Stimulated activated naive CD4-positive, alpha-beta T cell treated with Interleukin-2 at 50 U/mL for 16 hours (primary cell): ENCODE data around the gene HABP4.

Experiments used
- DNase-seq: peaks from one replicate; lab custom pipeline; 2025; lab: John Stamatoyannopoulos, UW

HABP4 gene, protein sequence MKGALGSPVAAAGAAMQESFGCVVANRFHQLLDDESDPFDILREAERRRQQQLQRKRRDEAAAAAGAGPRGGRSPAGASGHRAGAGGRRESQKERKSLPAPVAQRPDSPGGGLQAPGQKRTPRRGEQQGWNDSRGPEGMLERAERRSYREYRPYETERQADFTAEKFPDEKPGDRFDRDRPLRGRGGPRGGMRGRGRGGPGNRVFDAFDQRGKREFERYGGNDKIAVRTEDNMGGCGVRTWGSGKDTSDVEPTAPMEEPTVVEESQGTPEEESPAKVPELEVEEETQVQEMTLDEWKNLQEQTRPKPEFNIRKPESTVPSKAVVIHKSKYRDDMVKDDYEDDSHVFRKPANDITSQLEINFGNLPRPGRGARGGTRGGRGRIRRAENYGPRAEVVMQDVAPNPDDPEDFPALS

DNA sequence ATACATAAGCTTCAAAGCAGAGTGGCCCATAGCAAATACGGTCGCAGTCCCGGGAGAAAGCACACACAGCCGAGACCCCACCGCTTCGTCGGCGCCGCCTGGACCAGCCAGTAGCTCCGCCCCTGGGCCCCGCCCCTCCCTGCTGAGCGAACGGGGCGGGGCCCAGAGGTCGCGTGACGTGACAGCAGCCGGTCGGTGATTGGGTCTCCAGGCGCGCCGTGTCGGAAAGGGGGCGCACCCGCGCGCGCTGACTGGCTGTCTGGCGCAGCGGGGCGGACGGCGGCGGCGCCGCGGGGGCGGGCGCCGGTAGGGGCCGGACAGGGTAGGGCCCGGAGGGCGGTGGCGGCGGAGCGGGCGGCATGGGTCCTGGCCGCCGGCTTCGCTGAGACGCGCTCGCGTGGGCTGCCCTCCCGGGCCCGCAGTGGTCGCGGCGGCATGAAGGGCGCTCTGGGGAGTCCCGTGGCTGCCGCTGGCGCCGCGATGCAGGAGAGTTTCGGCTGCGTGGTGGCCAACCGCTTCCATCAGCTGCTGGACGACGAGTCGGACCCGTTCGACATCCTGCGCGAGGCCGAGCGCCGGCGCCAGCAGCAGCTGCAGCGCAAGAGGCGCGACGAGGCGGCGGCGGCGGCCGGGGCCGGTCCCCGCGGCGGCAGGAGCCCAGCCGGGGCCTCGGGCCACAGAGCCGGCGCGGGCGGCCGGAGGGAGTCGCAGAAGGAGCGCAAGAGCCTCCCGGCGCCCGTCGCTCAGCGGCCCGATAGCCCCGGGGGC is at the start of gene HABP4:
Gene HABP4, plus strand, starts transcription at position 325 of the 768 bp plus-strand sequence. Its CDS starts 111 bp downstream, at position 436.
- peak; percentile 94 for DNase-seq

DNA sequence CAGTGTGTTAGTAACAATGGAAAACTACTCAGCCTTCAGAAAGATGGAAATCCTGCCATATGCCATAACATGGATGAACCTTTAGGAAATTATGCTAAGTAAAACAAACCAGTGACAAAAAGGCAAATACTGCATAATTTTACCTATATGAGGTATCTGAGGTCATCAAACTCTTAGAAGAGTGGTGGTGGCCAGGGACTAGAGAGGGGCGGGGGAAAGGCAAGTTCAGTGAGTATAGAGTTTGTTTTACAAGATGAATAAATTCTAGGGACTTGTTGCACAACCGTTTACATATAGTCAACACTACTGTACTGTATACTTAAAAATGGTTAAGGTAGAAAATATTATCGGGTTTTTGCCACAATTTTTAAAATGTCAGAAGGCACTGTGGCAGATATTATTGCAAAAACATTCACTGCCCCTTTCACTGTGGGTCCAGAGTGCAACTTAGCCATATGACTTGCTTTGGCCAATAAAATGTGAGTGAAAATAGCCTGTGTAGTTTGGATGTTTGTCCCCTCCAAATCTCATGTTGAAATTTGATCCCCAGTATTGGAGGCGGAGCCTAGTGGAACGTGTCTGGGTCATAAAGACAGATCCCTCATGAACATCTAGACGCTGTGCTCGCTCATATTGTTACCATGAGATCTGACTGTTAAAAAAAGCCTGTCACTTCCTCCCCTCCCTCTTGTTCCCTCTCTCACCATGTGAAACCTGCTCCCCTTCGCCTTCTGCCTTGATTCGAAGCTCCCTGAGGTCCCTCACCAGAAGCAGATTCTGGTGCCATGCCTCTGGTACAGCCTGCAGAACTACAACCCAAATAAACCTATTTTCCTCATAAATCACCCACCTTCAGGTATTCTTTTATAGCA is 41.3 kb upstream of the HABP4 start:
- no peak for DNase-seq

DNA sequence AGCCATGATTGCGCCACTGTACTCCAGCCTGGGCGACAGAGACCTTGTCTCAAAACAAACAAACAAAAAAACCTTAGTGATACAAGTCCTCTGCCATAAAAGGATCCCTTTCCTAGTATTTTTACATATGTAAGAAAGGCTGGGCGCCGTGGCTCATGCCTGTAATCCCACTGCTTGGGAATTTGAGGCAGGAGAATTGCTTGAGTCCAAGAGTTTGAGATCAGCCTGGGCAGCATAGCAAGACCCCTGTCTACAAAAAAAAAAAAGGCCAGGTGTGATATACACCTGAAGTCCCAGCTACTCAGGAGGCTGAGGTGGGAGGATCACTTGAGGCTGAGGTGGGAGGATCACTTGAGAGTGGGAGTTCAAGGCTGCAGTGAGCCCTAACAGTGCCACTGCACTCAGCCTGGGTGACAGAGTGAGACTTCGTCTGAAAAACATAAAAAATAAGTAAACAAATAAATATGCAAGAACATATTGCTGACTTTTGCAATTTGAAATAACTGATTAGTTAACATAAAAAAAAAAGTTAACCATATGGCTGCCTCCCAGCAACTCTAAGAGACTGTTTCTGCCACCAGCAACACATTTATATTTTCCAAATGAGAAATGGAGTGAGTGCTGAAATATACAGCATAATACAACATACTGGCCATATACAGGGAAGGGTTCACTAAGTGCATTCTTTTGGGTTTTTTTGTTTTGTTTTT is 38.7 kb upstream of the HABP4 start:
- DNase-seq, result no peak

DNA sequence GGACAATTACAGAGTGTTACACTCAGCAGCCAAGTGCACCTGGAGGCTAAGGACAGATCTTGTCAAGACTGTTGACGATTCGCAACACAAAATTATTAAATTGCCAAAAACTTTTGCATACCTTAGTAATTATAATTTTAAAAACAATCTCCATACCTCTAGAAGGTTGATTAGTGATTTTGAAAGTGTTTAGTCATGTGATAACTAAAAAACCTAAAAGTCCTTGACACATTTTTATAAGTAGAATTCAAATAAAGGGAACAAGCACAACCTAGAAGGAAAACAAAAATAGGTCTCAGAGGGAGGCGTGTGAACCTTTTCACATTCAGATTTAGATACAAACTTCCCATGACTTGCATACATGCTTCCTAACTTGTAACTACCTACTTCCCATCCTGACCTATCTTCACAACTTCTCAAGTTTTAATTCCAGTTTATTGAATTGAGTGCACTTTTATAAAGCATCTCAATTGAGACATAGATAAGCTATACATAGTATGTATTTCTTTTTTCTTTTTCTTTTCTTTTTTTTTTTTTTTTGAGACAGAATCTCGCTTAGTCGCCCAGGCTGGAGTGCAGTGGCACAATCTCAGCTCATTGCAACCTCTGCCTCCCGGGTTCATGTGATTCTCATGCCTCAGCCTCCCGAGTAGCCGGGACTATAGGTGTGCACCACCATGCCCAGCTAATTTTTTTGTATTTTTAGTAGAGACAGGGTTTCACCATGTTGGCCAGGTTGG is 37.6 kb upstream of the HABP4 start:
- no peak for DNase-seq

DNA sequence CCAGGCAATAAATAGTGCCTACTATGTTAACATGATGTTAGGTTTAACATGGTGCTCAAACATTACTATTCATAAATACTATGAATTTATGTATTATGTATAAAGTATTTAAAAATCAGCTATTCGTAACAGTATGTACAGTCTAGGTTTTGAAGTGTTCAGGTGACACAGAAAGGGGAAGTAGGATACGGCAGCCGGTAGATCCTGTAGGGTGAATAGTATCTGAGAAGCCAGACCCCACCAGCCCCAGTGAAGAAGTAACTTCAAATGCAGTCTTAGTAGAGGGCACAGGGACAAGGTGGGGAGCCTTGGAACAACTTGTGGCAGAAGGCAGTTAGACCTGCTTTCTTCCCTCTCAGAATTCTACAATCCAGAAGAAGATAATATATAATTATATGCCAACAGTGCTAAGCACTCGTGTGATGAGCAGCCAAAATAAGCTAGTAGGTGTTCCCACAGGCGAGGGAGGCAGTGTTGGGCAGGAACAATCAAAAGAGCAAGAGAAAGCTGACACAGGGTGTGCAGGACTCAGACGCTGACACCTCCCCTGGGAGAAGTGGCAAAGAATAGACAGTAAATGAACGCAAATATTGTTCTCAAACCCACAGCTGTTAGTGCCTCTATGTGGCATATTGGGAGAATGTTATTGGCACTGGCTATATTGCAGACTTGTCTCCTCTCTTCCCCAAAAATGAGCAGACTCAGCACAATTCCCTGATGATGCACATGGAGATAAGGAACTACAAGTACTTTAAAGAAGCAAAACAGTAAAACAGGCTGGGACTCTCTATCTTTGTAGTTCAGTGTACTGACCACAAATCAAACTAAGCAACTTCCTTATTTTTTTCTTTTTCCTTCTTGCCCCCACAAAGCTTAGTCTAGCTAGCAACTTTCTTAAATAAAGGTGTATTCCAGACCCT is 36.4 kb upstream of the HABP4 start:
- no peak for DNase-seq

DNA sequence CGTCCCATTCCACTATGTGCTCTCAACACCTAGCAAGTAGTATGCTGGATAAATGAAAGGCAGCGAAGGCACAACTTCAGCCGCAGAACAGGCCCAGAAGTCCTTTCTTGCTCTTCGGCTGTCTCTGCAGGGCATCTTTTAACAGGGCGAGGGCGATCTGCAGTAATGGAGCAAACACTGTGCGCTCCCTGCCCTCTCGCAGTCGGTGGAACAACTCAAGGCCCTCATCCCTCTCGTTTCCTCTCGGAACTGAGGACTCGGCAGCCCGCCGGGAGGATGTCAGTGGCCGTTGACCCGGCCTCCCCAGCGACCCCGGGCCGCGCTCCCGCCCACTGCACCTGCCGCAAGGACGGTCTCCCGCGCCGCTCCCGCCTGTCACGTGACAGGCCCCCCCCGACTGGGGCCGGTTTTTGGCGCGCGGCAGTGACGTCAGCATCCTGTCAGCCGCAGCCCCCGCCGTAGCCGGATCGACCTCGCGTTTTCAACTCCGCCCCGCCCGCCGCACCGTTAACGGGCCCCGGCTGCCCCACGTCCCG is 32.9 kb upstream of the HABP4 start:
- DNase-seq, result peak; percentile 86

DNA sequence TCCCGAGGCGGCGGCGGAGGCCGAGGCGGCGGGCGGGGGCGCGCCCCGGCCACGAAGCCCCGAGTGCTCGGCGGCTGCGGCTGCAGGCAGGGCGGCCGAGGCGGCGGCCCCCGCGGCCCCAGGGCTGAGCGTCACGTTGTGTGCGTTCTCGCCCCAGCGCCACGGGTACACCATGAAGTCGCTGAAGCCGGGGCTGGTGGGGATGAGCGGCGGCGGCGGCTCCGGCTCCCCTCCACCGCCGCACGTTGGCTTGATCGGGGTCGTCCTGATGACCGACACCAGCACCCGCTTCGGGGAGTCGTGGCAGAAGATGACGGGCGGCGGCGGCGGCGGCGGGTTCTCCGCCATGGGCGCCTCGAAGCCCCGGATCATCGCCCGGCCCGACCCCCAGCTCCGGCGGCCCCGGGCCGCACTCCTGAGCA is 32.3 kb upstream of the HABP4 start:
- DNase-seq, result peak; percentile 52

DNA sequence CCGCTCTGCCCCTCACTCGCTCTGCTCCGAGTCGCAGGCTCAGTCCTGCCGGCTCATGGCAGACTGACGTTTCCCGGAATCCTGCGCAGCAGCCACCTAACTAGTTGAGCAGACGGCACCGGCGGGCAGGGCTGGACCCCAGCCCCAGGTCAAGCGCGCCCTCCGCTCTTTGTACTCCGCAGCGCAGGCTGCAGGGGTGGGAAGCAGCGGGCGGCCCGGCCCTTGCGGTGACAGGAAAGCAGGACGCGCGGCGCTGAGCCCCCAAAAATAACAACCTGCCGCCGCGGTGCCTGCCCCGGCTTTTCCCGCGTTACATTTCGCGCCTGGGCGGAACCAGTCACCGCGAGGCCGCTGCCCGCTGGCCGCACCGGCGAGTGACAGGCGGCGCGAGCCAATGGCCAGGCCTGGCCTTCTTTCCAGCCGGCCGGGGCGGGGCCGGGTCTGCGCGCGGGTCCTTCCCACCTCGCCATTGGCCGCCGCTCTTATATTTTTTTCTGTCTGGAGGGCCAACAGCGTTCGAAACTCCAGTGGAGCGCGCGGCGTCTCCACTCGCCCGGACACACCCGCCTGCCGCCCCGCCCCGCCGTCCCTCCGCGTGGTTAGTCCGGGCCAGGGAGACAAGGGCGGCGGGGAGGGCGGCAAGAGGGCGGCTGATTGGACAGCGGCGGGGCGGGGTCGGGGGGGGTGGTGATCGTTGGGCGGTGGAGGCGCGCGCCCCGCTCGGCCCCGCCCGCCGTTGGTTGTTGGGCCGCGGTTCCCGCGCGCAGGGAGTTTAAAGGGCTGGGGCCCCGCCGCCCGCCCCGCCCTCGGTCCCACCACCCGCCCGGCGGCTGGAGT is 31.7 kb upstream of the HABP4 start, which contains the start of gene ZNF367:
Gene ZNF367, minus strand, starts transcription at position 288 of the 837 bp plus-strand sequence. CDS start 338 bp downstream, outside the sequence.
- peak; percentile 95 for DNase-seq

DNA sequence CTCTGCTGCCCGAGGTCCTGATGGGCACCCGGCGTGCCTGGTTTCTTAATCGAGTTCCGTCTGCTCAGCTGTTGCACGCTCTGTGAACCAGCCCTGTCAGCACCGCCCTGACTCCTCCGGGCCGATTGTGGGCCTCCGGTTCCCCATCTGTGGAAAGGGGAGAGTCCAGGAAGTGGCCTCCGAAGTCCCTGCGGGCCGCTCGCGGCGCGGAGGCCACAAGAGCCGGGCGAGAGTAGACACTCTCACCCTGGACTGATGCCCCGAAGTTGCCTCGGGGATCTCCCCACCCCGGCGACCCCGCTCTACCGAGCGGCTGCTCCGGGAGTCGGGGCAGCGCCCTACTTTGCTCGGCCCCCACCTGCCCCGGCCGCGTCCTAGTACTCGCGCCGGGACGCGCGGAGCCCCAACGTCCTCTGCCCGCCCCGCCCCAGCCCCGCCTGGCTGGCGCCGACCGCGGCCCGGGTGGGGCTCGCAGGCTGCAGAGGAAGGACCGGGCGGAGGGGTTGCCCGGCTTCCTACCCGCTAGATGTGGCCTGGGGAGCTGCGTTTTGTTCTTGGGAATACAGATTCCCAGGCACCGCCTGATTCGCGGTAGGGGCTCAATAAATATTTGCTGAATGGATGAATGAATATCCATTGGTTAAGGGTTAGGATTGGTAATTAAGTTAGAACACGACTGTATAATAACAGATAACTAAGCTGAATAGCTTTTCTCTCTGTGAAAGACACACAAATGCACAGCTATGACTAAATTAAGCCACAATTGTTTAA is 30.9 kb upstream of the HABP4 start:
- peak; percentile 38 for DNase-seq

DNA sequence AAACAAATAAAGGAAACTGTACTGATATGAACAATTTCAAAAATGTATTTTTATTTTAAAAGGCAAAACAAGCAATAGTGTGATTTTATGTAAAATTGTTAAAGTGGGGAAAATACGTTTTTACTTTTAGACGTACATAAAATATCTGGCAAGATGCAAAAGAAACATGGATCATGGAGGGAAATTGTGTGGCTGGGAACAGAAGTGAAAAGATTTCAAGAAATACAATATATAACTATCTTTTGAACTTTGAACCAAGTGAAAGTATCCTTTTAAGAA is 30.3 kb upstream of the HABP4 start:
- DNase-seq, result no peak

DNA sequence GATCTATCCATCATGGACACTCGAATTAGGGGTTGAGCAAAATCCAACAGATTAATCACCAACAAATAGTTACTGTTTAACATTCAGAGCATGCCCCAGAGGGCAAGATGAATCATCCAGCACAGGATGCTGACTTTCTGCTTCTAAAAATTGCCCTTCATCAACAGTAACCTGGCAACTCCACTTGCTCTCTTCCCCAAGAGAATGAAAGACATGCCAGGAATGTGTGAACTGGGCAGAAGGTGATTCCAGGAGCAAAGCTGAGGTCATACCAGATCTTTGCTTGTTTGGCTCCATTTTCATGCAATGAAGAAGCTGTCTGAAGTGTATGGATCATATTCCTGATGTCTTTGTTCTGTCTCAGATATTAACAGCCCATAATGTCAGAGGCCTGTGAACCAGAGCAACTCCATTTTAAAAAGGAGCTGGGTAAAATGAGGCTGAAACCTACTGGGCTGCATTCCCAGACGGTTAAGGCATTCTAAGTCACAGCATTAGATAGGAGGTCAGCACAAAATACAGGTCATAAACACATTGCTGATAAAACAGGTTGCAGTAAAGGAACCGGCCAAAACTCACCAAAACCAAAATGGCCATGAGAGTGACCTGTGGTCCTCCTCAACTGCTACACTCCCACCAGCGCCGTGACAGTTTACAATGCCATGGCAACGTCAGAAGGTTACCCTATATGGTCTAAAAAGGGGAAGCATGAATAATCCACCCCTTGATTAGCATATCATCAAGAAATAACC is 29.3 kb upstream of the HABP4 start:
- no peak for DNase-seq

DNA sequence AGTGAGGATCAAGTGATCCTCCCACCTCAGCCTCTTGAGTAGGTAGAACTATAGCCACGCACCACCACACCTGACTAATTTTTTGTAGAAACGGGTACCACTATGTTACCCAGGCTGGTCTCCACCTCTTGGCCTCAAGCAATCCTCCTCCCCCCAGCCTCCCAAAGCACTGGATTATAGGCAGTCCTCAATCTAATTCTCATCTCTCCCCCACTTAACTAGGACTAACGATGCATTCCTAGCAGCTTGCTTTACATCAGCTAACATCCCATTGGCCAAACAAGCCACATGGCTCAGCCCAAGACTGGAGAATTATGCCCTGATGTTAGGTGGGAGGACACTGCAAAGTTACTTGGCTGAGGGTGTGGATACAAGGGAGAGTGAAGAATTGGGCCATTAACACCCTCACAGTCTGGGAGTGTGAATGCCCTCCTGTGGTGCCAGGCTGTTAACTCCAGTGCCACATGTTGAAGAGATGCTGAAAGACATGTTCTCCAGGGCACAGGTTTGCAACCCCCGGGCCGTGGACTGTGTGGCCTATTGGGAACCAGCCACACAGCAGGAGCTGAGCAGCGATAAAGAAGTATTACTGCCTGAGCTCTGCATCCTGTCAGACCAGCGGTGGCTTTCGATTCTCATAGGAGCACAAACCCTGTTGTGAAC is 26.5 kb upstream of the HABP4 start:
- DNase-seq, result no peak

DNA sequence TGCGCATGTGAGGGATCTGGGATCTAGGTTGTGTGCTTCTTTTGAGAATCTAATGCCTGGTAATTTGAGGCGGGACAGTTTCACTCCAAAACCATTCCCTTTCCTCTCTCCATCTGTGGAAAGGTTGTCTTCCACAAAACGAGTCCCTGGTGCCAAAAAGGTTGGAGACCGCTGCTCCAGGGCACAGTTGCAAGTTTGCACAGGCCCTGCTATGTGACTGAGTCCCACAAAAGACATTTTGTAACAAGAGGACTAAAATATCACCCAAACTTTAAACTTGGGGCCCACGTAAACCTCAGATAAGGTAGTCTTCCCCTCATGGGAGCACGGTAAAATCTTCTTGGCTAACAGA is 26.0 kb upstream of the HABP4 start:
- no peak for DNase-seq

DNA sequence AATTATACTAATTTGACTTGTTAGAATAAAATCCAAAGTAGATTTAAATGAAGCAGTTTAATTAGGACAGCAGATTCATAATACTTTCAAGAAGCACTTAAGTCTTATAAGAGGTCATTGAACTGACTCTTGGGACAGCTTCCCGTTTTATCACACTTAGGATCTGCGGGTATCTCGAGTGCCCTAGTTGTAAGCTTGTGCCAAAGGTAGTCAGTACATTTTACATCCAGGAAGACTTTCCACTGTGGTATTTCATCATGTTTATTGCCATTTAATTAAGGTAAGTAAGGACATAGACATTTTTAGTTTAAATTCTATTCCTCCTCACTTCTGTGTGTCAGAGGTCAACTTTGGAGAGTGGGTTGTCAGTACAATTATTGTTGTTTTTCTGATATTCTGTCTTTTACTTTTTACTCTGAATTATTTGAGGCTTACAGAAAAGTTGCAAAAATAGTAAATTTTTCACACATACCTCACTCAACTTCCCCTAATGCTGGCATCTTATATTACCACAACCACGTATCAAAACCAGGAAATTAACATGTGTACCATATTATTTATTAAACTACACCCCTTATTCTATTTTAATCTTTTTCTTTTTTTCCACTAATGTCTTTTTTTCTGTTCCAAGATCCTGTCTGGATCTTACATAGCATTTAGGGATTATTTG is 24.3 kb upstream of the HABP4 start:
- DNase-seq, result no peak

DNA sequence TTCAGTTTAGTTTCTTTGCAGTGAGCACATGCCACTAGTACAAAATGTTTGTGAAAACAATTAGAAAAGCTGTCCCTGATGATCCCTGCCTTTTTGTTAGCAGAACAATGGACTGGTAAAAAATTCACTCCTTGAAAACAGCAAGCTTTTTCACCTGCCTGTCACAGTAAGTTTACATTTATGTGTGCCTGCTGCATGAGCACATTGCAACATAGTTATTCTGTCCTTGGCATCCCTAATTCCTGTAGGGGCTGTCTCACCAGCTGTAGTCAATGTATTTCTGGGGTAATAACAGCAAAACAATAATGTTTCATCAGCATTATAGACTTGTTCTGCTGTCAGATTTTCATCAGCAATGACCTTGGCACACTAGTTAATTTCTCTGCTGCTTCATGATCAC is 20.2 kb upstream of the HABP4 start:
- no peak for DNase-seq

DNA sequence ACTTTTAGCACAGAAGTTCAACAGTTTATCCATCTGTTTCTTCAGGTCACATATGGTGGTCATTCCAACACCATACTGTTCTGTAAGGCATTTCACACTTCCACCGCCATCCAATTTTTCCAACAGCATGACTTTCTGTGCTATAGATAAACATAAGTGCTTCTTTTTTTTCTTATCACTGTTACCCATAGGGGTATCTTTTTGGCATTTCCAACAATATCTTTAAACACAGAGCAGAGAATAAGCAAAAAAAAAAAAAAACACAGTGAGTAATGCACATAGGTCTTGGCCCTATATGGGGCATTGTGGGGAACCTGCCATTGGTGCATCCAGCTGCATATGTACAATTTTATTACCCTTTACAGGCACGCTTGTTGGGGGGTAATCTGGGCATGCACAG is 19.6 kb upstream of the HABP4 start:
- DNase-seq, result no peak
